LNCAP (cell line): ENCODE data around the gene SLC18B1.

ENCODE experiments used
- CTCF ChIP-seq: fragments of 450-650 bp; IDR thresholded peaks from 2 replicates; pipeline ENCODE4 v1.5.1; 2017; ENCODE audit warnings: mild to moderate bottlenecking

The SLC18B1 gene

GRCh38 chr6:132812756-132813172 lies 14.3 kb upstream of the SLC18B1 start:
- TF ChIP-seq CTCF, result no peak

- TF ChIP-seq CTCF, result no peak
These were observed 13.9 kb upstream of the SLC18B1 start for GRCh38 chr6:132812255-132812732.

- TF ChIP-seq CTCF, result no peak
These were observed 12.8 kb upstream of the SLC18B1 start for GRCh38 chr6:132811276-132811675.

GRCh38 chr6:132805548-132805947 lies 7.1 kb upstream of the SLC18B1 start:
- no peak for TF ChIP-seq CTCF

GRCh38 chr6:132804251-132804650 lies 5.8 kb upstream of the SLC18B1 start:
- TF ChIP-seq CTCF, result no peak

- no peak for TF ChIP-seq CTCF
These were observed 2.2 kb upstream of the SLC18B1 start for GRCh38 chr6:132800656-132801055.

- peak; percentile 90 for TF ChIP-seq CTCF
These were observed 567 bp upstream of the SLC18B1 start for GRCh38 chr6:132798869-132799538.

- TF ChIP-seq CTCF, result no peak
These were observed 3.0 kb downstream of the SLC18B1 start for GRCh38 chr6:132795461-132795860.
